Thyroid gland (tissue), 4 donors: ENCODE measurements around the gene AGBL3.

Experiments used
- CTCF ChIP-seq, 6 experiments: fragments of 200-600 bp in 3 of 6; fragments of 450-650 bp in 3 of 6; sonication (generic) in 3 of 6; IDR thresholded peaks; one replicate each; pipeline ENCODE4 v1.5.1; 2016 to 2019; ENCODE audit warnings: antibody characterized with exemption in 6 of 6, mild to moderate bottlenecking in 2 of 6, inconsistent platforms in 1 of 6, moderate library complexity in 1 of 6
- POLR2A ChIP-seq, 2 donors: fragments of 450-650 bp; IDR thresholded peaks; one replicate each; pipeline ENCODE4 v1.6.1; 2017; ENCODE audit warnings: antibody characterized with exemption in 2 of 2, mild to moderate bottlenecking in 2 of 2, moderate library complexity in 1 of 2

- TF ChIP-seq CTCF (IDR thresholded peaks at IDR 0.05) = no peak
- TF ChIP-seq POLR2A (IDR thresholded peaks at IDR 0.05) = no peak
Measured at GRCh38 chr7:135128931-135129330, 142.6 kb downstream of the AGBL3 start.
